Progenitor cell of endocrine pancreas (in vitro differentiated cells): Measurements from ENCODE around the gene HIVEP3. TPM values are rescaled to one million over a fixed set of nuclear protein-coding genes. Genes with fewer than 3 reads are reported as not detected.

Experiments used
- DNase-seq: peaks from one replicate; pipeline ENCODE4 v3.0.0; 2021; ENCODE audit warnings: low spot score; ENCODE audit not compliant: unreplicated experiment
- H3K27ac Mint-ChIP-seq: 2 replicates; pipeline ENCODE4 v1.8.0; 2021; ENCODE audit warnings: mild to moderate bottlenecking, moderate library complexity, mixed read lengths
- H3K27me3 Mint-ChIP-seq: 2 replicates; pipeline ENCODE4 v1.8.0; 2021; ENCODE audit warnings: mixed read lengths
- H3K36me3 Mint-ChIP-seq: 2 replicates; pipeline ENCODE4 v1.8.0; 2022; ENCODE audit warnings: mixed read lengths; ENCODE audit not compliant: insufficient read depth
- H3K4me1 Mint-ChIP-seq: 2 replicates; pipeline ENCODE4 v1.8.0; 2021; ENCODE audit warnings: low read depth, mixed read lengths
- H3K4me3 Mint-ChIP-seq: 2 replicates; pipeline ENCODE4 v1.8.0; 2021; ENCODE audit warnings: low read depth, mild to moderate bottlenecking, moderate library complexity, mixed read lengths
- H3K9me3 Mint-ChIP-seq: 2 replicates; pipeline ENCODE4 v1.8.0; 2021; ENCODE audit warnings: low read depth, mixed read lengths
- total RNA-seq: library from RNA; stranded (reverse); gene quantifications from 2 replicates; pipeline ENCODE4 v1.2.1, GENCODE V29; 2021
- TF ChIP-seq, protein P1 (sequence below): fragments of 200-600 bp; sonication (generic); IDR thresholded peaks from one replicate; pipeline ENCODE4 v1.5.0; 2021; ENCODE audit warnings: antibody characterized with exemption, mild to moderate bottlenecking; ENCODE audit not compliant: unreplicated experiment

Gene HIVEP3
- total RNA-seq, 1 donor from 2014 or later = 1.1 TPM

DNA sequence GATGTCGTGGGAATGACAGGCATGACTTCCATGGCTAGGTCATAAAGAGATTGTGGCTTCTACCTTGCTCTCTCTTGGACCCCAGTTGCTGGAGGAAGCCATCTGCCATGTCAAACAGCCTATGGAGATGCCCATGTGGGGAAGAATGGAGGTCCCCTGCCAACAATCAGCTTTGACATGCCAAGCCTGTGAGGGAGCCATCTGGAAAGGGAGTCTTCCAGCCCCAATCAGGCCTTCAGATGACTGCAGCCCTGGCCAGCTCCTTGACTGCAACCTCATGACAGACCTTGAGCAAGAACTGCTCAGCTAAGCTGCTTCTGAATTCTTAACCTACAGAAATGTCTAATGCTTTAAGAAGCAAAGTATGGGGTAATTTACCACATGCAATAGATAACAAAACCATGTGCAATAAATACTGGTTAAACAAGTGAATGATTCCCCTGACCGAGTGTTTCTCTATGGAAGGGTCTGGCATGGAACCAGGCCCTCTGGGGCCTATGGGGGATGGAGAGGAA is 187.1 kb downstream of the HIVEP3 start:
- Mint-ChIP-seq H3K4me3 (no peak overlapping the region), H3K36me3 (no peaks in the 10 kb centered on the region), H3K27ac (no peak overlapping the region), H3K4me1 (no peaks in the 10 kb centered on the region), H3K9me3 (no peaks in the 10 kb centered on the region), H3K27me3 (peaks cover 26% of the 10 kb centered on the region)
- TF ChIP-seq, protein P1, sequence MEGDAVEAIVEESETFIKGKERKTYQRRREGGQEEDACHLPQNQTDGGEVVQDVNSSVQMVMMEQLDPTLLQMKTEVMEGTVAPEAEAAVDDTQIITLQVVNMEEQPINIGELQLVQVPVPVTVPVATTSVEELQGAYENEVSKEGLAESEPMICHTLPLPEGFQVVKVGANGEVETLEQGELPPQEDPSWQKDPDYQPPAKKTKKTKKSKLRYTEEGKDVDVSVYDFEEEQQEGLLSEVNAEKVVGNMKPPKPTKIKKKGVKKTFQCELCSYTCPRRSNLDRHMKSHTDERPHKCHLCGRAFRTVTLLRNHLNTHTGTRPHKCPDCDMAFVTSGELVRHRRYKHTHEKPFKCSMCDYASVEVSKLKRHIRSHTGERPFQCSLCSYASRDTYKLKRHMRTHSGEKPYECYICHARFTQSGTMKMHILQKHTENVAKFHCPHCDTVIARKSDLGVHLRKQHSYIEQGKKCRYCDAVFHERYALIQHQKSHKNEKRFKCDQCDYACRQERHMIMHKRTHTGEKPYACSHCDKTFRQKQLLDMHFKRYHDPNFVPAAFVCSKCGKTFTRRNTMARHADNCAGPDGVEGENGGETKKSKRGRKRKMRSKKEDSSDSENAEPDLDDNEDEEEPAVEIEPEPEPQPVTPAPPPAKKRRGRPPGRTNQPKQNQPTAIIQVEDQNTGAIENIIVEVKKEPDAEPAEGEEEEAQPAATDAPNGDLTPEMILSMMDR = no peak
- no peak for DNase-seq

DNA sequence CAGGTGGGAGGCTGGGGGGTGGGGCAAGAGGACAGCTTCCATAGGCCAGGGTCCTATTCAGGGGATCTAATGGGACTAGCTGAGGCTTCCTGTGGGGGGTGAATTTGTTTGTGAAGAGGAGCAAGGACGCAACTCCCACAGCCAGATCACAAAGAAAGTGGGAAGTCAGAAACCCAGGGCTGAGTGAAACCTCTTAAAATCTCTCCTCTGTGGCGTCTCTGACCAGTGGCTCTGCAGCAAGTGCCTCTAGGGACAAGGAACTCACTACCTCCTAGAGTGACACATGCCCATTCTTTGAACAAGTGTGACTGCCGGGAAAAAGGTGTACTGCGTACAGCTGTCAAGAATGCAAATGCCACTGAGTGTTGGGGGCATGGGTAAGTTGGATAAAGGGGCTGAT is 187.9 kb downstream of the HIVEP3 start:
- no peaks in the 10 kb centered on the region for H3K36me3 Mint-ChIP-seq
- TF ChIP-seq, protein P1 = no peak
- no peak overlapping the region for H3K27ac Mint-ChIP-seq
- peaks cover 30% of the 10 kb centered on the region for H3K27me3 Mint-ChIP-seq
- no peak for DNase-seq
- H3K4me1 Mint-ChIP-seq = no peaks in the 10 kb centered on the region
- H3K4me3 Mint-ChIP-seq = no peak overlapping the region
- no peaks in the 10 kb centered on the region for H3K9me3 Mint-ChIP-seq

DNA sequence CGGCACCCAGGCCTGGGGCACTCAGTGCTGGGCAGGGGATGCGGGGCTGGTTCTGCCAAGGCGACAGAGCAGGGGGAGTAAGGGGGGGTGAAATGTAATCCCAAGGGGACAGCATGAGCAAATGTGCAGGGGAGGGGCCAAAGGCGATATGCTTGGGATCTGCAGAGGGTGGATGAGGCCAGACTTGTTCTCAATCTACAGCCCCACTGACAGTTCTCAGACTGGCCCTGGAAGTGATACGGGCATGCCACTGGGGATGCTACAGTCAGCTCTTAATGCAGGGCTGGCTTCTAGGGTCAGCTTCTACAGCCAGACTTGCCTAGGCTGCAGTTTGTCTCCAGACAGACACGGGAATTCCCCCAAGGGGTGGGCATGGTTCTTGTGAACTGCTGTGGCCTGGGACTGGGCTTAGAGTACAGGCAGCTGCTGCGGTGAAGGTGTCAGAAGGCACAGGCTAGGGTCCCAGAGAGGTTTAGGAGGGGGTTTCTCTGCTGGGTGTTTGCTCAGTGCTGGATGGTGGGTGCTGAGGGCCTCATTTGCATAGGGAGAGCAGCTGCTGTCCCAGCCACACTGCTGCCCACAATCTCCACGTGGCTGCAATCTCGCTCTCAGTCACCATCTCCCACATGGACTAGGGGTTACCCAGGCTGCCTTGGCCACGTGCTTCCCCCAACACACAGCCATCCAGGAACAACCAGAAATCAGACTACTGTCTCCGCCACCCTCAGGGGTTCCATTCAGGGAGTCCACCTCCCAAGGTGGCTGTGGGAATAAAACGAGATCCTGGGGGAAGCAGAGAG is 190.1 kb downstream of the HIVEP3 start:
- H3K27me3 Mint-ChIP-seq = peaks cover 24% of the 10 kb centered on the region
- no peak for DNase-seq
- TF ChIP-seq, protein P1 = no peak
- no peaks in the 10 kb centered on the region for H3K9me3 Mint-ChIP-seq
- H3K36me3 Mint-ChIP-seq = no peaks in the 10 kb centered on the region
- no peak overlapping the region for H3K27ac Mint-ChIP-seq
- no peak overlapping the region for H3K4me3 Mint-ChIP-seq
- no peaks in the 10 kb centered on the region for H3K4me1 Mint-ChIP-seq

DNA sequence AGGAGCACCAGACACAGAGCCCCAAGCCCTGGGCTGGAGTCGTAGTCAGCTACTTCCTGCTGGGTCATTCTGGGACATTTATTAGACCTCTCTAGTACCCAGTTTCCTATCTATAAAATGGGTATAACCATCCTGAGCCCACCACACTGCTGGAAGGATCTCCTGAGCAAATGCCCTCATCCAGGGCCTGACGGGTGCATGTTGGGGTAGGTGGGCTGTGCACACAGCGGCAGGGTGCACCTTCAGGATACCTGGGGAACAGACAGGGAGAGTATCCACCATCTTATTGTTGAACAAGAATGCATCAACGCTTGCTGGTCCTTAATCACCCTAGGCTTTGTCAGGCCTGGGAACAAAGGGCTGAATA is 191.0 kb downstream of the HIVEP3 start:
- no peak overlapping the region for H3K27ac Mint-ChIP-seq
- H3K4me1 Mint-ChIP-seq = no peaks in the 10 kb centered on the region
- peaks cover 29% of the 10 kb centered on the region for H3K27me3 Mint-ChIP-seq

DNA sequence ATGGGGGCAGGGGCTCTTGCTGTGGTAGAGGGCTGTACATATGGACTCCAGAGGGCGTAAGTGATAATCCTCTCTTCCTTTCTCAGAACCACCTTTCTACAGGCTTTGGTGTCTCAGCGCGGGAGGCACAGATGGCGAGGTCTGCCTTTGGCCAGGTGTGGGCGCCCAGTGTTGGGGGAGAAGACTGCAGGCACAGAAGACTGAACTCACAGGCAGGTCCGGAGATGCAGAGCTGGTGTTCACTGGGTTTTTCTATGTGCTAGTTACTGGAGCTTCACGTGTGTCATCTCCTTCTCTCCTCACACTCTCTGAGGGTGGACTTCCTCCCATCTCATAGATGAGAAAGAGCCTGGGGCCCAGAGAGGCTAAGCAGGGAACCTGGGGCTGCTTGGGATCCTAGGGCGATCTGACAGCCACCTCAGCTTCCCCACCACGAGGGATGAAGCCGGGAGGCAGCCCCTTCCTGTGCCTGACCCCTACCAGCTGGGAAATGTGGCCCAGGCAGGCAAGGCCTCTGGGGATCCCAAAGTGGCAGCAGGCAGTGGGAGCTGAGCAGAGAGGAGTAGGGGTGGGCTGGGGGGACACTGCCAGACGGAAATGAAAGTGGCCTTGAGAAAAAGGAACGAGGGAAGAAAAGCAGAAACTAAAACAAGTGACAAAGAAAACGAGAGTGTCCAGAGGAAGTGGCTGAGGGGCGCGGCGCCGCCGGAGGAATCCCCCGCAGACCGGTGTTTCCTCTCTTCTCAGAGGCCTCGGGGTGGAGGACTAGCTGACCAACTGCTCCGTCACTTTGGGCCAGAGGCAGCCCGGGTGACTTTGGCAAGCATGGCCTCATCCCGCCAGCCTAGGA is 191.6 kb downstream of the HIVEP3 start:
- H3K4me1 Mint-ChIP-seq = no peaks in the 10 kb centered on the region
- no peak overlapping the region for H3K27ac Mint-ChIP-seq
- H3K4me3 Mint-ChIP-seq = no peak overlapping the region
- DNase-seq = no peak
- H3K9me3 Mint-ChIP-seq = no peaks in the 10 kb centered on the region
- no peaks in the 10 kb centered on the region for H3K36me3 Mint-ChIP-seq
- TF ChIP-seq, protein P1 = no peak
- peaks cover 32% of the 10 kb centered on the region for H3K27me3 Mint-ChIP-seq

More for the DNA sequence above, 191.0 kb downstream of the HIVEP3 start:
- H3K9me3 Mint-ChIP-seq = no peaks in the 10 kb centered on the region
- DNase-seq = no peak
- TF ChIP-seq, protein P1 = no peak
- H3K36me3 Mint-ChIP-seq = no peaks in the 10 kb centered on the region
- H3K4me3 Mint-ChIP-seq = no peak overlapping the region
